Endothelial cell (in vitro differentiated cells): ENCODE data around the gene XRCC2. TPM values are rescaled to one million over a fixed set of nuclear protein-coding genes. Genes with fewer than 3 reads are reported as not detected.
A peak's percentile ranks its signal among the peaks of the same experiment; 100 is the strongest.
"Not testable (repeated sequence)": the region's sequence is repeated elsewhere in the genome, so short reads cannot be mapped to it uniquely, and the experiment has no call there.

ENCODE experiments used
- DNase-seq: peaks from one replicate; pipeline ENCODE4 v3.0.0; 2021; ENCODE audit warnings: low spot score
- H3K27ac Mint-ChIP-seq: one replicate; pipeline ENCODE4 v1.8.0; 2021; ENCODE audit warnings: mixed read lengths, inconsistent platforms; ENCODE audit not compliant: unreplicated experiment
- H3K27me3 Mint-ChIP-seq: one replicate; pipeline ENCODE4 v1.8.0; 2021; ENCODE audit warnings: mild to moderate bottlenecking, moderate library complexity, mixed read lengths, inconsistent platforms; ENCODE audit not compliant: unreplicated experiment
- H3K36me3 Mint-ChIP-seq: one replicate; pipeline ENCODE4 v1.8.0; 2021; ENCODE audit warnings: mild to moderate bottlenecking, low read depth, mixed read lengths, inconsistent platforms; ENCODE audit not compliant: unreplicated experiment
- H3K4me1 Mint-ChIP-seq: one replicate; pipeline ENCODE4 v1.8.0; 2021; ENCODE audit warnings: mild to moderate bottlenecking, mixed read lengths, inconsistent platforms; ENCODE audit not compliant: unreplicated experiment
- H3K4me3 Mint-ChIP-seq: one replicate; pipeline ENCODE4 v1.8.0; 2021; ENCODE audit warnings: mild to moderate bottlenecking, mixed read lengths, inconsistent platforms; ENCODE audit not compliant: unreplicated experiment
- H3K9me3 Mint-ChIP-seq: one replicate; pipeline ENCODE4 v1.8.0; 2021; ENCODE audit warnings: mixed read lengths, inconsistent platforms; ENCODE audit not compliant: unreplicated experiment
- CTCF ChIP-seq: fragments of 200-600 bp; sonication (generic); IDR thresholded peaks from one replicate; pipeline ENCODE4 v1.5.0; 2021; ENCODE audit warnings: antibody characterized with exemption; ENCODE audit not compliant: unreplicated experiment
- long read RNA-seq: library from polyadenylated mRNA; unstranded; transcript quantifications from one replicate; pipeline ENCODE4 v2.0.0, GENCODE V29; 2020; ENCODE audit not compliant: unreplicated experiment
- total RNA-seq: library from RNA; stranded (reverse); fragmentation: NEBNext Ultra II Directional; extraction: Animal tissue kit (Norgen Biotek cat#: 25700); gene quantifications from one replicate; pipeline ENCODE4 v1.2.1, GENCODE V29; 2021; ENCODE audit not compliant: unreplicated experiment

Gene XRCC2
- 2.9 TPM for total RNA-seq
- long read RNA-seq: 0 reads

- DNase-seq: peak; percentile 99
- H3K4me1 Mint-ChIP-seq: peaks cover 9% of the 10 kb centered on the region
- H3K27me3 Mint-ChIP-seq: no peaks in the 10 kb centered on the region
- no peaks in the 10 kb centered on the region for H3K9me3 Mint-ChIP-seq
- TF ChIP-seq CTCF: no peak
- H3K4me3 Mint-ChIP-seq: peak within 1 kb of the TSS; percentile 98
- H3K36me3 Mint-ChIP-seq: no peaks in the 10 kb centered on the region
- peak within 1 kb of the TSS; percentile 93 for H3K27ac Mint-ChIP-seq
These were observed at the start of gene XRCC2 for GRCh38 chr7:152675759-152676636. Gene XRCC2, minus strand, starts transcription at chr7:152676141. Its CDS starts 62 bp downstream, at chr7:152676079.

- no peaks in the 10 kb centered on the region for H3K4me1 Mint-ChIP-seq
- H3K36me3 Mint-ChIP-seq: no peaks in the 10 kb centered on the region
These were observed 47.4 kb upstream of the XRCC2 start for GRCh38 chr7:152723364-152723763.

GRCh38 chr7:152712412-152713042 is 36.6 kb upstream of the XRCC2 start:
- H3K27ac Mint-ChIP-seq, H3K27me3 Mint-ChIP-seq, H3K9me3 Mint-ChIP-seq, H3K36me3 Mint-ChIP-seq, H3K4me1 Mint-ChIP-seq, DNase-seq, H3K4me3 Mint-ChIP-seq: not testable (repeated sequence)

More at GRCh38 chr7:152723364-152723763, 47.4 kb upstream of the XRCC2 start:
- no peak for TF ChIP-seq CTCF
- Mint-ChIP-seq H3K27me3 (no peaks in the 10 kb centered on the region), H3K4me3 (no peak overlapping the region), H3K27ac (no peak overlapping the region), H3K9me3 (no peaks in the 10 kb centered on the region)
- no peak for DNase-seq

- Mint-ChIP-seq H3K27me3 (peaks cover 3% of the 10 kb centered on the region), H3K4me3 (no peak overlapping the region)
- no peak for TF ChIP-seq CTCF
These were observed 35.6 kb upstream of the XRCC2 start for GRCh38 chr7:152711444-152711944.

GRCh38 chr7:152710153-152710442 is 34.2 kb upstream of the XRCC2 start:
- peaks cover 4% of the 10 kb centered on the region for H3K9me3 Mint-ChIP-seq
- no peaks in the 10 kb centered on the region for H3K36me3 Mint-ChIP-seq
- TF ChIP-seq CTCF: no peak
- H3K27me3 Mint-ChIP-seq: peaks cover 3% of the 10 kb centered on the region
- H3K4me1 Mint-ChIP-seq: peaks cover 7% of the 10 kb centered on the region
- no peak overlapping the region for H3K4me3 Mint-ChIP-seq
- no peak for DNase-seq
- H3K27ac Mint-ChIP-seq: no peak overlapping the region

More at GRCh38 chr7:152711444-152711944, 35.6 kb upstream of the XRCC2 start:
- no peaks in the 10 kb centered on the region for H3K9me3 Mint-ChIP-seq
- H3K36me3 Mint-ChIP-seq: no peaks in the 10 kb centered on the region
- DNase-seq: no peak
- H3K4me1 Mint-ChIP-seq: peaks cover 7% of the 10 kb centered on the region
- no peak overlapping the region for H3K27ac Mint-ChIP-seq
